AG10803 (cell line): Measurements from ENCODE around the gene SRSF2.
A peak's percentile ranks its signal among the peaks of the same experiment; 100 is the strongest.

Source experiments
- DNase-seq: peaks from one replicate; pipeline ENCODE4 v3.0.0; 2010; ENCODE audit warnings: low read depth
- H3K4me3 ChIP-seq: 2 replicates; pipeline ENCODE4 v1.5.1; 2011; ENCODE audit warnings: mild to moderate bottlenecking, low read length, control low read depth
- TF ChIP-seq, protein P1 (sequence below): conservative IDR thresholded peaks from 2 replicates; pipeline ENCODE4 v1.5.1; 2011; ENCODE audit warnings: mild to moderate bottlenecking, low read length, control low read depth, inconsistent platforms

Gene SRSF2

DNA sequence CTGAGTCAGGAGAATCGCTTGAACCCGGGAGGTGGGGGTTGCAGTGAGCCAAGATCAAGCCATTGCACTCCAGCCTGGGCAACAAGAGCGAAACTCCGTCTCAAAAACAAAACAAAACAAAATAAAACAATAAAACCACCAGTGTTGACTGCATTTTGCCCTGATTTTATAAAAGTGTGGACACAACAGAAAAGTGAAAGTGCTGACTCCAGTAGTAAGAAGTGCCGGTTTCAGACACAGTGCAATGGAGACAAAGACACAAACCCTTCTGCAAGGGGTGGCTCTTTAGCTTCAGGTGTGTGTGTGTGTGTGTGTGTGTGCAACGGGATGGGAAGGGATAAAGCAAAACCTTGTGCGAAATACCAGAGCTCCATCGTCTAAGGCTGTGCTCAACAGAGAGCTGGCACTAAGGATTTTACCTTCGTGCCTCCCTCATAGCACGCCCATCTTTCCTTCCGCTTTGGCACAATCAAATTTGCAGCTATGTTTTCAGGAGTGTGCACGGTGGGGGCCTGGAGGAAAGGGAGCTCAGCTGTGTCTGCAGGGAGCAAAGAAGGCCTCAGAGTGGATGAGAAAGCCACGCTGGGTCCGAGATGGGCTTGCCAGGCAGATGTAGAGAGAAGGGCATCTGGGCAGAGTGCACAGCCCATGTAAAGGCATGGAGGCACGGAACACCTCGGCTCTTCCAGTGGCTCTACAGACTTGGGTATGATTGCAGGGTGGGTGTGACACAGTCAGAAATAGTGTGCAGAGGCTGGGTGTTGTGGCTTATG is 41.9 kb downstream of the SRSF2 start:
- TF ChIP-seq, protein P1, sequence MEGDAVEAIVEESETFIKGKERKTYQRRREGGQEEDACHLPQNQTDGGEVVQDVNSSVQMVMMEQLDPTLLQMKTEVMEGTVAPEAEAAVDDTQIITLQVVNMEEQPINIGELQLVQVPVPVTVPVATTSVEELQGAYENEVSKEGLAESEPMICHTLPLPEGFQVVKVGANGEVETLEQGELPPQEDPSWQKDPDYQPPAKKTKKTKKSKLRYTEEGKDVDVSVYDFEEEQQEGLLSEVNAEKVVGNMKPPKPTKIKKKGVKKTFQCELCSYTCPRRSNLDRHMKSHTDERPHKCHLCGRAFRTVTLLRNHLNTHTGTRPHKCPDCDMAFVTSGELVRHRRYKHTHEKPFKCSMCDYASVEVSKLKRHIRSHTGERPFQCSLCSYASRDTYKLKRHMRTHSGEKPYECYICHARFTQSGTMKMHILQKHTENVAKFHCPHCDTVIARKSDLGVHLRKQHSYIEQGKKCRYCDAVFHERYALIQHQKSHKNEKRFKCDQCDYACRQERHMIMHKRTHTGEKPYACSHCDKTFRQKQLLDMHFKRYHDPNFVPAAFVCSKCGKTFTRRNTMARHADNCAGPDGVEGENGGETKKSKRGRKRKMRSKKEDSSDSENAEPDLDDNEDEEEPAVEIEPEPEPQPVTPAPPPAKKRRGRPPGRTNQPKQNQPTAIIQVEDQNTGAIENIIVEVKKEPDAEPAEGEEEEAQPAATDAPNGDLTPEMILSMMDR: no peak
- DNase-seq: no peak
- no peak overlapping the region for H3K4me3 ChIP-seq

DNA sequence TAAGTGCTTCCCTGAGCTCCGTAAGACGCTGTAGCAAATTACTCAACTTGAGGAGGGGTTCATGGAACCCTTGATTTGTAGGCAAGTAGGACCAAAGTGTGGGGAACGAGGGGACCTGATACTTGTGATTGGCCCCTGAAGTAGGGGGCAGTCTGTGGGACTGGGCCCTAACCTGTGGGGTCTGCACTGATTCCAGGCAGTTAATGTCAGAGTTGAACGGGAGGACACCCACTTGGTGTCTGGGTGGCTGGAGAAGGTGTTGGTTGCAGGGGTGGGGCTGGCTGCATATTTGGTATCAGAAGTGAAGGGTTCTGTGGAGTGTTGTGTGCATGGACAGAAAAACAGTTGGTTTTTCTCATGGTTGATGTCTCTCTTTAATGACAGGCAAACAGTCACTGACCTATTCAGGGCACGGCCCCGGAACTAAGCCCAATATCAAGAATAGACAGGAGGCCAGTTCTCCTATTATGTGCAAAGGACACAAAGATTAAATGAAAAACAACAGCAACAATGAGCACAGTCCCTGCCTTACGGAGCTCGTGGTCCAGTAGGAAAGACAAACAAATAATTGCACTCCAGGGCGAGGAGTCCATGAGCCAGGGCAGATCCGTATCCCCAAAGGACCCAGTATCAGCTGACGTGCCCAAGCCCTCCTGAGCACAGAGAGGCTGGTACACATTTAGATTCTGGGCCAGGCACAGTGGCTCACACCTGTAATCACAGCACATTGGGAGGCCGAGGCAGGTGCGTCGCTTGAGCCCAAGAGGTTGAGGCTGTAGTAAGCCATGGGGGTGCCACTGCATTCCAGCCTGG is 45.5 kb downstream of the SRSF2 start:
- TF ChIP-seq, protein P1: no peak
- no peak for DNase-seq
- H3K4me3 ChIP-seq: no peak overlapping the region

DNA sequence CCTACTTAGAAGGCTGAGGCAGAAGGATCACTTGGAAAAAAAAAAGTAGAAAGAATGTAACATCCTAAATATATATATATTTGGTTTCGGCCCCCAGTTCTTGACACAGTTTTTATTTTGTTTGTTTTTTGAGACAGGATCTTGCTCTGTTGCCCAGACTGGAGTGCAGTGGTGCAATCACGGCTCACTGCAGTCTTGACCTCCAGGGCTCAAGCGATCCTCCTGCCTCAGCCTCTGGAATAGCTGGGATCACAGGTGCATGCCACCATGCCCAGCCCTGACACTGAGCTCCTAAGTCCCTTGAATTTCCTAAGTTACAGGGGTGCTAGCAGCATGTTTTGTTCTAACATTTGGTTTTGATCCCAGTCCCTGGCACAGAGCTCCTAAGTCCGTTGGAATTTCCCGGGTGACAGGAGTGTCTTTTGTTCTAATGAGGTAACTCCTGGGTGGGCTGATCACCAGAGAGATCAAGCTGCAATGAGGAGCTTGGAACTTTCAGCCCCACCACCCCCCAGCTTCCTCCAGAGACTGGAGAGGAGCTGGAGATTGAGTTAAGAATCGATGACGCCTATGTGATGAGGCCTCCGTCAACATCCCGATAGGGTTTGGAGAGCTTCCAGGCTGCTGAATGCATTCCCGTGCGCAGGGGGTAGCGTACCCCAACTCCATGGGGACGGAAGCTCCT is 46.4 kb downstream of the SRSF2 start:
- DNase-seq: no peak
- H3K4me3 ChIP-seq: no peak overlapping the region
- TF ChIP-seq, protein P1: no peak

DNA sequence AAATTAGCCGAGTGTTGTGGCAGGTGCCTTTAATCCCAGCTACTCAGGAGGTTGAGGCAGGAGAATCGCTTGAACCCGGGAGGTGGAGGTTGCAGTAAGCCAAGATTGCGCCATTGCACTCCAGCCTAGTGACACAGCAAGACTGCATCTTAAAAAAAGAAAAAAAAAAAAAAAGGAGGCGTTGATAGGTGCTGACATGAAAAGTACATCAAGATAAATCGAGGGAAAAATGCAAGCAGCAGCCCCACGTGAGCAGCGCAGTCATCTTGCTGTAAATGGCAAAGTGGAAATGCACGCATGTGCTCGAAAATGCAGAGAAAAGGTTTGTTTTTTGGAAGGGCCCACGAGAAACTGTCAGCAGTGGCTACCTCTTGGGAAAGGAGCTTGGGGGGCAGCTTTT is 47.3 kb downstream of the SRSF2 start:
- TF ChIP-seq, protein P1: no peak
- DNase-seq: no peak
- H3K4me3 ChIP-seq: no peak overlapping the region

DNA sequence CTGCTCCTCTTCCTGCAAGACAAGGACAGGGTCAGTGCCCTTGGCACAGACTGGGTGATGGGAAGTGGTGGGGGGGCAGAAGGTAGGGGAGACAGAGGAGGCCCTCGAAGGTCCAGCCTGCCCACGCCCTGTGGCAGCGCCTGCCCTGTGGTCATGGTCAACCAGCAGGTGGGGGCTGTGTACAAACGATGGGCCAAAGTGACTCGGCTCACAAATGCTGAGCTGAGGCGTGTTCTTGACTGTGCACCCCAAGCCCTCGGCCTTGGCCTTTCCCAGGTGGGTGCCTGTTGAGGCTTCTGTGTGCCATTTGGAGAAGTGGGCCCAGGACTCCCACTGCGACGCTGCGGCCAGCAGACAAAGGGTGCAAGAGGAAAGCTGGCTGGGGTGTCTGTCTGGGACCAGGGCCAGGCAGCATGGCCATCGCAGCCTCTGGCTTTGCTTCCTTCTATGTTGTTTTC is 48.9 kb downstream of the SRSF2 start:
- H3K4me3 ChIP-seq: no peak overlapping the region
- DNase-seq: no peak
- TF ChIP-seq, protein P1: no peak

DNA sequence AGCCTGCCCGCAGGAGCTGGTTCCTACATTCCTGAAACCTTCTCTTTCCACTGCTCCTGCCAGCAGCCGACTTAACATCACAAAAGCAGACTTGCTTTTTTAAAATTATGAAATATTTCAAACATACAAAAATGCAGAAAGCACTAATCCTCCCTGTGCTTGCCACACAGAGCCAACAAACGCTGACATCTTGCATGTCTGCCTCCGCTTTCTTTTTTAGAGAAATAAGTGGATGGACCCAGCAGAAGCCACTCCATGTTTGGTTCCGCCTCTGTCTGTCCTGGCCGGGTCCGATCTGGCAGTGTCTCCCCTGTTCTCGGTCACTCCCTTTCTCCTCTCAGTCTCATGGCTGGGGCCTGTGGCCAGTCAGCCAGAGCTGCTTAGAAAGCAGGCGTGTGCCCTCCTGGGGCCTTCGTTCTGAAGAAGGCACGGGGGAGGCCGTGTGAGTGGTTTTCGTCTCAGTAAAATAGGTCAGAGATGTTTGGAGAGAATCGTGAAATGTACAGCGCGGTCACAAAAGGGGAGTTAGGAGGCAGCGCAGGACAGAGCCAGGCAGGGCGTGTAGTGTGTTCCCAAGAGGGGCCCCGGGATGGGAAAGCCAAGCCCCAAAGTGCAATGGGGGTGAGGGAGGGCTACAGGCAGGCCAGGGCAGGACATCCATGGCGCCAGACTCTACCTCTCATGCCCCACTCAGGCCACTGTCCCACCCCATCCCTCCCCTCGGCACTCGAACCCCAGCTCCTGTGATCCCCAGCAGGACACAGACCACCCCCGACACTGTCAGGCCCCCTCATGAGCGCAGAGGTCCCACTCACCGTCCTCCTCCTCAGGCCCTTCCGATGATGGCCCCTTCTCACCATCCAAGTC is 49.6 kb downstream of the SRSF2 start:
- no peak overlapping the region for H3K4me3 ChIP-seq
- TF ChIP-seq, protein P1: no peak
- peak; percentile 76 for DNase-seq
